GM21723 (cell line): ENCODE results near the gene CDK5RAP3.
A peak's percentile ranks its signal among the peaks of the same experiment; 100 is the strongest.

Experiments
- ATAC-seq: cut with Tn5 transposase; IDR thresholded peaks from one replicate; pipeline ENCODE4 v1.9.1; 2021; ENCODE audit warnings: mild to moderate bottlenecking, moderate library complexity; ENCODE audit not compliant: unreplicated experiment

CDK5RAP3 gene

DNA sequence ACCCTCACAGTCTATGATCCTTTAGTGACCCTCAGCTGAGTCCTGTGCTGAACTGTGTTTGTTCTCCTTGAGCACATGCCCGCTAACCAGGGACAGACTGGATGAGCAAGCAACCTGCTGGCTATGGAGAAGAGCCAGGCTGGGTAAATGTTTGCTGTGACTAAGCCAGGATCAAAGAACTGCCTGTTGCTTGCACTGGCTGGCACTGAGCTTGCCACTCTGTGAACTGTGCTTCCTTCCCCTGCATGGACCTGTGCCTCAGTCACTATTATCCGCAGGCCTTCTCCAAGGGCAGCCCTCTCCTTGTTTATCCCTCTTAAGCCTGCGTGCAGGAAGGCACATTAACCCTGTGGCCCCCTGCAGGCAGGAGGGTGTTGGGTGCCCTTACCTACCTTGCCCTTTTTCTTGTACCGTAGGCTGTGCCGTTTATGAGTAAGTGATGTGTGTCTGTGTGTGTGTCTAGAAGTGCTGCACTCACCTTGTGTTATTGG, 22.2 kb upstream of the CDK5RAP3 start:
- no peak for ATAC-seq

DNA sequence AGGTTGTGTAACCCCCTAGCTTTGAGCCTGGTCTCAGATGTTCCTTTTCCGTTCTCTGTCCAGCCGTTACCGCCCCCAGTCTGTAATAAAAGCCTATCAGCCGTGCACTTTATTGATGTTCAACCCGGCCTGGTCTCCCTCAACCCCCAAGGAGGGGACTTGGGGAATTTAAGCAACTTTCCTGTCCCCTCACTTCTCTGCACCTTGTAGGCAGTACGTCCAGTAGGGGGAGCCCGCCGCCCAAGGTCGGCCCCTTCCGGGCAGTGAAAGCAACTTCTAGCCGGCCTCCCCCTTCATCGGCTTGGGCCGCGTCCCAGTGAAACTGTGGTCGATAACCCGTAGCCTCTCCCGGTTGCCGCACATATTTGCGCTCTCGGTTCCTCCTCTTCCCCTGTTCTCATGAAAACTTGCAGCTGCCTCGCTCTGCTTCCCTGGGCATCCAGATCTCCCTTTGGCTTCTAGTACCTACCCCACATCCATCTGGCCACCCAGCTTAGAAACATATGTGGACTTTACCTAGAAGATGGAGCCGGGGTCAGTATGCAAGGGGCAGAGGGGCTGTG, 21.6 kb upstream of the CDK5RAP3 start:
- ATAC-seq = peak; percentile 59

- peak; percentile 21 for ATAC-seq
These were observed 21.0 kb upstream of the CDK5RAP3 start for GRCh38 chr17:47949946-47950345.

DNA sequence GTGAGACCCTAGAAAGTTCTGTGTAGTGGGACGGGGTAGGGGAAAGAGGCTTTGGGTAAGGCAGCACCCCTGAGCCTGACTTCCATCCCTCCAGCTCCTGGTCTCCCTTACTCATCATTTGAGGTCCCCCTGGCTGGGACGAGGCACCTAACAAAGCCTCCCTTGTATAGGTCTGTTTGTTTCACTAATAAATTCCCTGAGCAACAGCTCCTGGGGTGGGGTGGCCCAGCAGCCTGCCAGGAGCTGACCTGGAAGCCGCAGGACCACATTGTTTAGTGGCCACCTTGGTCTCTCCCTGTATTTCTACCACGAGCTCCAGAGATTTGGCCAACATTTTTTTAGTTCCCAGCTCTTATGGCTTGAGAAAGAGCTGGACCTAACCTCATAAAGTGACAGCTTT, 20.5 kb upstream of the CDK5RAP3 start:
- no peak for ATAC-seq

- no peak for ATAC-seq
These were observed 18.5 kb upstream of the CDK5RAP3 start for GRCh38 chr17:47952171-47953021.

DNA sequence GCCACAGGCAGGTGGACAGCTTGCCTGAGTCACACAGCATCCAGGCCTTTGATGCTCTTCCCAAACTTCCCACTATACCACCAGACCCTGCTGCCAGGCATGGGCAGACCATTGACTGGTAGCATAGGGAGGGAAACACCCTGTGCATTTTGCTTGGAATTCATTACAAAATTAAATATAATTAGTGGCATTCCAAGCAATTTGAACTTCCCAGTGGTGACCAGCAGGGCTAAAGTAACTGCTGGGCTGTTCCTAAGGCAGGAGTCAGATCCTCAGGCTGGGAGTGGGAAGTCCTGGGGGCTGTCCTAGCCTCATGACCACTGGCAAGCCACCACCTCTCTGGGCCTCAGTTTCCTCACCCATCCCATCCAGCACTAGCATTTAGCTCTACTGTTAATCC, 17.0 kb upstream of the CDK5RAP3 start:
- no peak for ATAC-seq

- ATAC-seq = no peak
These were observed 15.1 kb upstream of the CDK5RAP3 start for GRCh38 chr17:47955497-47956461.

- no peak for ATAC-seq
These were observed 13.9 kb upstream of the CDK5RAP3 start for GRCh38 chr17:47956791-47957590.

DNA sequence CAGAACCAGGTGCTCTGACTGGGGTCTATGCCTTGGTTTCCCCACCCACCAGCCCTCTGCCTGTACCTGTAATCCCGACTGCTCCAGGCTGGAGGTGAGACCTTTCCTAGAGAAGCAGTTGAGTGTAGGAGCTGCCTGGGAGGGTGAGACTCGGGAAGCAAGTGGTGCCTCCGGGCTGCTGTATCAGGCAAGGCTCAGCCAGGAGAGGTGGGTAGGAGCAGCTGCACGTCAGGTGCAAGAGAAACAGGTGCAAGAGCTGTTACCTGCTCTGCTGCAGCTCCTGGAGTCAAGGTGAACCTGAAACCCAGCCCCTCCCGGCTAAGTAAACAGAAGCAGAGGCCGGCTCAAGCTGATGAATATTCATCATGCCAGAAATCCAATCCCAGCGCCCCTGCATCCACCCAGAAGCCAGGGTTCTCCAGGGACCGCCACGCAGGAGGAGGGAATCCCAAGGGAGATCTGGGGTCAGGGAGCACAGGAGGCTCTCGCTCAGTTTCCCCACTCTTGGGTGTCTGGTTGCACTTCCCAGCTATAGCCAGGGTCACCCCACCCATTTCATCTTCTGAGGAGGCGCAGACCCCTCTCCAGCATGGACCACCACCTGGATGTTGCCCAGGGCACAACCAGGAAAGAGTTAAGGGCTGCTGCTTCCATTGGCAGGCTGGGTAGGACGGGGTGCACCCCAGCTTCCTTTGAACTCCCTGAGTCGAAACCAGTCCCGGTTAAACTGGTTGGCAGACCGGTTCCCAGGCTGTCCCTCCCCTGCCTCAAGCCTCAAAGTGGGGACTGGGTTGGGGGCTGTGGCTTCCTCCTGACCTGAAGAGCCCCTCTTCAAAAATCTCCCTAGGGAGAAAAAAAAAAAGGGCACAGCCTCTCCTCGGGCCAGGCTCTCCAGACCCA, 13.1 kb upstream of the CDK5RAP3 start, which contains the start of gene PRR15L:
Gene PRR15L (minus strand): TSS at position 293 of the 900 bp plus-strand sequence. CDS start 4,649 bp downstream, outside the sequence.
- ATAC-seq = no peak

- no peak for ATAC-seq
These were observed 10.9 kb upstream of the CDK5RAP3 start for GRCh38 chr17:47959825-47960655.

DNA sequence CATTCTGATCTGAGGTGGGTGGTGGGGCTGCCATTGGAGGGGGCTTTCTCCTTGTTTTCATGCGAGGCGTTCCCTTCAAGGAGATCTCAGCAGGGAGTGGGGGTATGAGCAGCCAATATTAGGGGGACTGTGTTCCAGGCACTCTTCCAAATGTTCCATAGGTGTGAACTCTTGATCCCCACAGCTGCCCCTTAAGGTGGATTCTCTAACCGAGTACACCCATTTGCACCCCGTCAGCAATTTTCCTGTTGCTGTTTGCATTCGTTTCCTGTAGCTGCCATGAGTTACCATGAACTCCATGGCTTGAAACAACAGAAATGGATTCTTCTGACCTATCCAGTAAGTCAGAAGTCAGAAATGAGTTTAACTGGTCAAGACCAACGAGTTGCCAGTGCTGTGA, 9.5 kb upstream of the CDK5RAP3 start:
- no peak for ATAC-seq

DNA sequence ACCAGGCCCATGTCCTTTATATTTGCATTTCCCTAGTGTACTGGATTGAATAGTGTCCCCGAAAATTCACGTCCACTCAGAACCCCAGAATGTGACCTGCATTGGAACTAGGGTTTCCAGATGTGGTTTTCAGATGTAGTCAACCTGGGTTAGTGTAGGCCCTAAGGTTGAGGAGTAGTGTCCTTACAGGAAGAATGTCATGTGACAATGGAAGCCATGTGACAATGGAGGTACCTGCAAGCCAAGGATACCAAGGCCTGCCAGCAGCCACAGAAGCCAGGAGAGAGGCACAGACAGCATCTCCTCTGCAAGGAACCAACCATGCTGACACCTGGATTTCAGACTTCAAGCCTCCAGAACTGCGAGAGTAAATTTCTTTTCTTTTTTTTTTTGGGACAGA, 8.0 kb upstream of the CDK5RAP3 start:
- ATAC-seq = no peak

- no peak for ATAC-seq
These were observed 6.1 kb upstream of the CDK5RAP3 start for GRCh38 chr17:47964856-47965255.

DNA sequence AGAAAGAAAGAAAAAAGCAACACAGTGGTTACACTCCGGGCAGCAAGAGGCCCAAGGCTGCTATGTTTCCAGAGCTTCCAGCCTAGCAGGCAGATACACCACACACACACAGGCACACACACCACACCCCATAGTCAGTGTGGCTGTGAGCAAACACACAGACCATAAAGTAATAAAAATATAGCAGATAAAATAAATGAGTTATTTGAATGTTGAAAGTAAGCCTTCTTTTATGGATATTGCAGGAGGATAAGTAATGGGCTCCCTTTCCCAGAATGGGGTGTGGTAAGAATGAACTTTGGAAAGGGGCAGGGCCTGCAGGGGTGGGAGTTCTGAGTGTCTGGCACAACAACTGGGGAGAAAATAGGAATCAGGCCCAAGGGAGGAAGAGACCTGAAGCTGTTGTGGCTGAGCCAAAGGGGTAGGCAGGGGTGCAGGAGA, 4.8 kb upstream of the CDK5RAP3 start:
- ATAC-seq = no peak

DNA sequence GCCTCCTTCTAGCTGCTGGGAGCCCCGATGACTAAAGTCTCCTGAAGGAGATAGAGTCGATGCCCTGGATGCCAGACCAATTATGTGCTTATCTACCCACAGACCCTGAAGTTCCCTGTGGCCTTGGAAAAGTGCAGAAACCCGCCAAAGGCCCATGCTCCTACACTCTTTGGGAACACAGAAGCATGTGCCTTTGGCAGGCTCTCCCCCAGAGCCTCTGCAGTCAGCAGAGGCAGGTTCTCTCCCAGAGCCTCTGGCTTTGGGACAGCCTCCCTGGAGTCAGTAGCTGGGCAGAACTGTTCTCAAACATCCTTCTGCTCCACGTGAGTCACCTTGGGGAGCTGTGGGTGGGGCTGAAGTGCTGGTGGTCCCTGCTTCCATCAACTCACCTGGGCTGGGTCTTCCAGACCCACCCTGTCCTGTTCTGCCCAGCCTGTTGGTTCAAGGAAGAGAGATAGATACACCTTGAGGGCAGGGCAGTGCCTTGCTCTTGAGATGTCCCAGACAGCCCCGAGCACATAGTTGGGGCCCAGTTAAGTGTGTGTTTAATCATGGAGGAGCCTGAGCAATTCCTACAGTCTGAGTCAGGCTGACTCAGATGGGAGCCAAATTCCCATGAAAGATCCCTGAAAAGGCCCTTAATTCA, 3.2 kb upstream of the CDK5RAP3 start:
- ATAC-seq = no peak

GRCh38 chr17:47968836-47969235, 2.1 kb upstream of the CDK5RAP3 start:
- ATAC-seq = no peak

- no peak for ATAC-seq
These were observed 786 bp upstream of the CDK5RAP3 start for GRCh38 chr17:47969930-47970724.
